ENCODE data around the gene SAMD4B. TPM values are rescaled to one million over a fixed set of nuclear protein-coding genes. Genes with fewer than 3 reads are reported as not detected.

SAMD4B gene
- total and polyA plus RNA-seq, 9 of the 15 experiments (the other 6 are each of a cell fraction or from before 2014, with no cell fraction given), result 3.4 to 90.5 (median 38.0) TPM

GRCh38 chr19:39409208-39410016, 67.2 kb downstream of the SAMD4B start (continued):
- TF ChIP-seq TEAD4 (IDR thresholded peaks at IDR 0.05; ENCODE audit: low read length) (peak; percentile 35), TEAD4 (CRISPR knock-in tag; IDR thresholded peaks at IDR 0.05; ENCODE audit: borderline replicate concordance) (no peak), POLR2G (IDR thresholded peaks at IDR 0.05; ENCODE audit: low read depth, low read length) (peak; percentile 79), CREB1 (IDR thresholded peaks at IDR 0.05) (peak; percentile 63), CREB1 (CRISPR knock-in tag; IDR thresholded peaks at IDR 0.05) (peak; percentile 82; the same call in 1 of the 2 replicates), SIN3B (IDR thresholded peaks at IDR 0.05; ENCODE audit: low read depth) (peak; percentile 20; the same call in 1 of the 2 replicates), ZNF263 (CRISPR knock-in tag; IDR thresholded peaks at IDR 0.05; ENCODE audit: borderline replicate concordance) (no peak; the same call in none of the 2 replicates), FOXO4 (CRISPR knock-in tag; IDR thresholded peaks at IDR 0.05) (0 out of 2 replicates have a peak, but pooled peaks have one; percentile 41), ZBTB17 (CRISPR knock-in tag; IDR thresholded peaks at IDR 0.05) (0 out of 2 replicates have a peak, but pooled peaks have one; percentile 62)
- TF ChIP-seq, protein P1, sequence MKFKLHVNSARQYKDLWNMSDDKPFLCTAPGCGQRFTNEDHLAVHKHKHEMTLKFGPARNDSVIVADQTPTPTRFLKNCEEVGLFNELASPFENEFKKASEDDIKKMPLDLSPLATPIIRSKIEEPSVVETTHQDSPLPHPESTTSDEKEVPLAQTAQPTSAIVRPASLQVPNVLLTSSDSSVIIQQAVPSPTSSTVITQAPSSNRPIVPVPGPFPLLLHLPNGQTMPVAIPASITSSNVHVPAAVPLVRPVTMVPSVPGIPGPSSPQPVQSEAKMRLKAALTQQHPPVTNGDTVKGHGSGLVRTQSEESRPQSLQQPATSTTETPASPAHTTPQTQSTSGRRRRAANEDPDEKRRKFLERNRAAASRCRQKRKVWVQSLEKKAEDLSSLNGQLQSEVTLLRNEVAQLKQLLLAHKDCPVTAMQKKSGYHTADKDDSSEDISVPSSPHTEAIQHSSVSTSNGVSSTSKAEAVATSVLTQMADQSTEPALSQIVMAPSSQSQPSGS (CRISPR knock-in tag; IDR thresholded peaks at IDR 0.05), result peak; percentile 17; the same call in 1 of the 2 replicates
- TF ChIP-seq, protein P2, sequence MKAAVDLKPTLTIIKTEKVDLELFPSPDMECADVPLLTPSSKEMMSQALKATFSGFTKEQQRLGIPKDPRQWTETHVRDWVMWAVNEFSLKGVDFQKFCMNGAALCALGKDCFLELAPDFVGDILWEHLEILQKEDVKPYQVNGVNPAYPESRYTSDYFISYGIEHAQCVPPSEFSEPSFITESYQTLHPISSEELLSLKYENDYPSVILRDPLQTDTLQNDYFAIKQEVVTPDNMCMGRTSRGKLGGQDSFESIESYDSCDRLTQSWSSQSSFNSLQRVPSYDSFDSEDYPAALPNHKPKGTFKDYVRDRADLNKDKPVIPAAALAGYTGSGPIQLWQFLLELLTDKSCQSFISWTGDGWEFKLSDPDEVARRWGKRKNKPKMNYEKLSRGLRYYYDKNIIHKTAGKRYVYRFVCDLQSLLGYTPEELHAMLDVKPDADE (conservative IDR thresholded peaks at IDR 0.05; ENCODE audit: control insufficient read depth, low read depth, low read length), result peak; percentile 73; the same call in 1 of the 2 replicates

All from K562 (cell line).